Adipocyte (in vitro differentiated cells): ENCODE results near the gene ABO.

ENCODE experiments used
- DNase-seq: peaks from one replicate; pipeline ENCODE4 v3.0.0-alpha.2; 2015; ENCODE audit warnings: low read depth
- H3K27me3 ChIP-seq: replicated peaks from 2 replicates; pipeline ENCODE4 v1.7.0; 2013; ENCODE audit warnings: mild to moderate bottlenecking, low read length, moderate library complexity; ENCODE audit not compliant: control insufficient read depth, insufficient read depth
- H3K36me3 ChIP-seq: 2 replicates; pipeline ENCODE4 v1.7.0; 2013; ENCODE audit warnings: low read length, mild to moderate bottlenecking, moderate library complexity; ENCODE audit not compliant: control insufficient read depth, insufficient read depth, severe bottlenecking
- H3K4me1 ChIP-seq: 2 replicates; pipeline ENCODE4 v1.7.0; 2013; ENCODE audit warnings: mild to moderate bottlenecking, low read length, moderate library complexity; ENCODE audit not compliant: control insufficient read depth, insufficient read depth
- H3K4me3 ChIP-seq: 2 replicates; pipeline ENCODE4 v1.7.0; 2013; ENCODE audit warnings: mild to moderate bottlenecking, low read length, moderate library complexity
- H3K9ac ChIP-seq: 2 replicates; pipeline ENCODE4 v1.7.0; 2013; ENCODE audit warnings: mild to moderate bottlenecking, low read length, moderate library complexity
- H3K9me3 ChIP-seq: 2 replicates; pipeline ENCODE4 v1.7.0; 2013; ENCODE audit warnings: mild to moderate bottlenecking, low read length, moderate library complexity; ENCODE audit not compliant: control insufficient read depth

ABO gene

DNA sequence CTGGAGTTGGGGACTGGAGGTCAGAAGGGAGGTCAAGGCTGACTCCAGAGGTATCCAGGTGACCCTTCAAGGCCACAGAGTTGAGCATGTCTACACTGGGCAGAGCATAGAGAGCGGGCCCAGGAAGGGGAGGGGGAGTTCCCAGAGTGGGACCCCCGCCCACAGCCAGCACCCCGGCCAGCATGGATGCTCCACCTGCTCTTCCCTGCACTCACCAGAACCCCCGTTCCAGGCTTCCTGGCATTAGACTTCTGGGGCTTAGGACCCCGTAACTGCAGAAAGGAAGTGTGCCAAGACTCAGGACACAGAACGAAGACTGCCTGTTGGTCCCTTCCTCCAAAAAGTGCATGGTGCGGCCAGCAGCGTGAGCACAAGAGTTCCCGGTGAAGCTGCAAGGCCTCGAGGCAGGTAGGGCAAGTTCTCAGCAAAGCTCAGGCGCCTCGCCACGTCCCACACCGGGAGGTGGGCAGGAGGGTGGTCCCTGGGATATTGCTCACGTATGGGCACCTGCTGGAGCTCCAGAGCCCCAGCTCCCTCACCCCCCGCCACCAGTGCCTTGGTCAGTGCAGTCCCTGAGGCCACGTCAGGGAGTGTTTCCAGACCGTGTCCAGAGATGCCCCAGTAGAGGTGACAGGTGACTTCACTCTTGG lies 13.8 kb downstream of the ABO start:
- H3K36me3 ChIP-seq, result no peaks in the 10 kb centered on the region
- DNase-seq, result no peak
- peaks cover 6% of the 10 kb centered on the region for H3K9me3 ChIP-seq
- H3K9ac ChIP-seq, result no peak overlapping the region
- H3K4me3 ChIP-seq, result no peak overlapping the region
- H3K27me3 ChIP-seq, result peaks cover 29% of the 10 kb centered on the region
- no peaks in the 10 kb centered on the region for H3K4me1 ChIP-seq

DNA sequence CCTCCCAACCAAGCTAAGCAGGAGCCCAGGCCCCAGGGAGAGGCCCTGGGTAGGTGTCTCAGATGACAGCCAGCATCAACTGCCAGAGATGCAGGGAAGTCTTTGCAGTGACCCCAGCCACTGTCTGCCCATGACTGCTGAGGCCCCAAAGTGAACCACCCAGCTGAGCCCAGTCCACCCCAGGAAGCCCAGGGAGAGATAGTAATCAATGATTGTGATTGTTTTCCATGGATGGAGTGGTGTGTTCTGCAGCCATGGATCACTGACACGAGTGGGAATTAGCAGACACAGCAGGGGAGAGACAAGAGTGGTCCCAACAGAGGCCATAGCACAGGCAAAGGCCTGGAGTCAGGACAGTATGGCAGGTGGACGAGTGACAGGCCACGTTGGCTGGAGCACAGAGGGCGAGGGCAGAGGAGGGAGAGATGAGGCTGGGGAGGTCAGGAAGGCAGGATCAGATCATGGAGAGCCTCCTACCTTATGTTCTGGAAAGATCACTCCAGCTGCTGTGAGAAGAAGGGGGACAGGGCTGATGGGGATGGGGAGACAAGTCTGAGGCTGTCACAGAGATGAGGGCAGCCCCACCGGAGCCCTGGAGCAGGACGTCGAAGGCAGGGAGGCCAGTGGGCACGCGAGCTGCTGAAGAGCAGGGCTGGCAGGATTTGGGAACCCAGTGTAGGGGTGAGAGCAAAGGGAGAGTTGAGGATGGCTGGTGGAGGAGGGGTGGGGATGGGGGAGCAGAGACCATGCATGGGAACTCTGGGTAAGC lies 14.5 kb downstream of the ABO start:
- H3K4me1 ChIP-seq, result no peaks in the 10 kb centered on the region
- peaks cover 6% of the 10 kb centered on the region for H3K9me3 ChIP-seq
- no peak overlapping the region for H3K9ac ChIP-seq
- H3K36me3 ChIP-seq, result no peaks in the 10 kb centered on the region
- no peak overlapping the region for H3K4me3 ChIP-seq
- no peak for DNase-seq
- peaks cover 29% of the 10 kb centered on the region for H3K27me3 ChIP-seq

DNA sequence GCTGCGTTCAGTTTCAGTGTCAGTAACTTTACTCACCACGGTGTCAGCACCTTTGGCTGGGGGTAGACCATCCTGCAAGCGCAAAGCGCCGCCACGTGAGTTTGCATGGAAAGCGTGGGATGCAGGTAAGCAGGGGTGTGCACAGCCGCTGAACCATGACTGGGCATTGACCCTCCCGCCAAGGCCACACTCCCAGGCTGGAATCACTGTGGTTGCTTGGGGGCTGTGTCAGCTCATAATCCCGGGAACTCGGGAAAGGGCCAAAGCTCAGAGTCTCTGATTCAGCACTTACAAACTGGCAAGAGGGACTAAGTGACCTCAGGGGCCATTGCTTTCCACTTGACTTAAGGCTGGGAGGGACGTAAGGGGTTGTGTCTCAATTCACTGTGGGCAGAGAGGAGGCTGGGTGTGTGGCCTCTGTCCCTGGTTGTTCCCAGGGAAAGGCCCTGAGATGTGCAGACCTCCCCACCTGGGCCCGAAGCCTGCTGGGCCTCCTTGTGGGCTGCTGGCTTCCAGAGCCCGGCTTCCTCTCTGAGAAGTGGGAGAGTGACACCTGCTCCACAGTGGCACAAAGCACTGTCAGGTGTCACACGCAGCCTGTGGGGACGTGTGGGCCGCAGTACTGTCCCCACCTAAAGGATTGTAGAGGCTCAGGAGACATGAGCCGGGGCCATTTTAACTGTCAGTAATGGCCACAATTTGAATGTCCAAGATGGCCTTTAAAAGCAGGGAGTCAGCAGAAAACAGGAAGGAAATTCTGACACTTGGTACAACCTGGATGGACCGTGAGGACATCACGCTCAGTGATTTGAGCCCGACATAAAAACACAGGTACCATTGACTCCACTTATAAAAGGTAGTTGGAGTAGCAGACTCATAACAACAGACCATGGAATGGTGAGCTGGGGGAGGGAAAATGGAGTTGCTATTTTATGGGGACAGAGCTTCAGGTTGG lies 16.7 kb downstream of the ABO start:
- H3K4me1 ChIP-seq, result no peaks in the 10 kb centered on the region
- peaks cover 32% of the 10 kb centered on the region for H3K27me3 ChIP-seq

DNA sequence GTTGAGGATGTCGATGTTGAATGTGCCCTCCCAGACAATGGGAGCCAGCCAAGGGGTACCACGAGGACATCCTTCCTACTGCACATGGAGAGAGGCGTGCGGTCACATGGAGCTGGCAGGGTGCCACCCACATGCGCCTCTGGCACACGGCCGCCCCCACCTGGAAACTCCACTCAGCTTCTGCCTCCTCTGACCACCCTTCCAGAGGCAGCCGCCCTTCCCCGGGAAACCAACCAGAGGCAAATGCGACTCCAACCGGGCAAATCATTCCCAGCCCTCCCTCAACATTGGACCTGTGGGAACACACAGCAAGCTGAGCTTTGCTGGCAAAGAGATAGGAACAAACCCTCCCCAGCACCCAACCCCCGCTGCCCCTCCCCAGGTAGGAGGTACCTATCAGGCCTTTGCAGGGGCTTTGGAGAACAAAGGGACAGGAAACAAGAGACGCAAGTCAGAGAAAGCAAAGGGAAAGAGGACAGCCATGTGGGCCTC lies 17.5 kb downstream of the ABO start:
- Histone ChIP-seq H3K4me3 (no peak overlapping the region), H3K27me3 (peaks cover 40% of the 10 kb centered on the region), H3K9me3 (peaks cover 6% of the 10 kb centered on the region), H3K9ac (no peak overlapping the region), H3K4me1 (no peaks in the 10 kb centered on the region), H3K36me3 (no peaks in the 10 kb centered on the region)
- DNase-seq, result no peak

More for the DNA sequence above, 16.7 kb downstream of the ABO start:
- Histone ChIP-seq H3K9ac (no peak overlapping the region), H3K9me3 (peaks cover 6% of the 10 kb centered on the region), H3K36me3 (no peaks in the 10 kb centered on the region), H3K4me3 (no peak overlapping the region)
- no peak for DNase-seq

DNA sequence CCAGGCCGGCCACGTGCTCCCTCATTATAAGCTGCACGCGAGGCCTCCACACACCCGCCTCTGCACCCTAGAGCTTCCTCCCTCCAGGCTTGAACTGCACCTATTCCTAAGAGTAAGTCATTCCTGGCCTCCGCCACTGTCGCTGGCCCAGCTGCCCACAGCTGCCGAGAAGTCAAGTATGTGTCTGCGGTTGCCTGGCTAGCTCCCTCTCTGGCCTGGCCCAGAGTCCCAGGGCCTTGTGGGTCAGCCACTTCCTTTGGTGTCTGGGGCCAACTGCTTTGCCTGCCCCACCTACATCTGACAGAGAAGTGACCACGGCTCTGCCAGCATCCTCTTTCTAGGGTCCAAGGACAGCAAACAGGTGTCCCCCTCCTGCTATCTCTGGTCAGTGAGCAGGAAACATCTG lies 18.3 kb downstream of the ABO start:
- Histone ChIP-seq H3K27me3 (peaks cover 38% of the 10 kb centered on the region), H3K4me1 (no peaks in the 10 kb centered on the region), H3K9me3 (peaks cover 6% of the 10 kb centered on the region), H3K9ac (no peak overlapping the region), H3K4me3 (no peak overlapping the region), H3K36me3 (no peaks in the 10 kb centered on the region)
- no peak for DNase-seq

DNA sequence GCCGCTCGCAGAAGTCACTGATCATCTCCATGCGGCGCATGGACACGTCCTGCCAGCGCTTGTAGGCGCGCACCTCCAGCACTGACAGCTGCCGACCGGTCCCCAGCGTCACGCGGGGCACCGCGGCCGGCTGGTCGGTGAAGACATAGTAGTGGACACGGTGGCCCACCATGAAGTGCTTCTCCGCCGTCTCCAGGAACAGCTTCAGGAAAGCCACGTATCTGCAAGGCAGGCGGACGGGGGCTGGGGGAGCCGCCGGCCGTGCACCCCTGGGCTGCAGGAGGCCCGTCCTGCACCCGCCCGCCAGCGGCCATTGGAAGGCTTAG lies 18.9 kb downstream of the ABO start:
- H3K36me3 ChIP-seq, result no peaks in the 10 kb centered on the region
- no peak for DNase-seq
- H3K4me3 ChIP-seq, result no peak overlapping the region
- H3K9me3 ChIP-seq, result peaks cover 6% of the 10 kb centered on the region
- H3K27me3 ChIP-seq, result peaks cover 33% of the 10 kb centered on the region
- H3K4me1 ChIP-seq, result no peaks in the 10 kb centered on the region
- H3K9ac ChIP-seq, result no peak overlapping the region

DNA sequence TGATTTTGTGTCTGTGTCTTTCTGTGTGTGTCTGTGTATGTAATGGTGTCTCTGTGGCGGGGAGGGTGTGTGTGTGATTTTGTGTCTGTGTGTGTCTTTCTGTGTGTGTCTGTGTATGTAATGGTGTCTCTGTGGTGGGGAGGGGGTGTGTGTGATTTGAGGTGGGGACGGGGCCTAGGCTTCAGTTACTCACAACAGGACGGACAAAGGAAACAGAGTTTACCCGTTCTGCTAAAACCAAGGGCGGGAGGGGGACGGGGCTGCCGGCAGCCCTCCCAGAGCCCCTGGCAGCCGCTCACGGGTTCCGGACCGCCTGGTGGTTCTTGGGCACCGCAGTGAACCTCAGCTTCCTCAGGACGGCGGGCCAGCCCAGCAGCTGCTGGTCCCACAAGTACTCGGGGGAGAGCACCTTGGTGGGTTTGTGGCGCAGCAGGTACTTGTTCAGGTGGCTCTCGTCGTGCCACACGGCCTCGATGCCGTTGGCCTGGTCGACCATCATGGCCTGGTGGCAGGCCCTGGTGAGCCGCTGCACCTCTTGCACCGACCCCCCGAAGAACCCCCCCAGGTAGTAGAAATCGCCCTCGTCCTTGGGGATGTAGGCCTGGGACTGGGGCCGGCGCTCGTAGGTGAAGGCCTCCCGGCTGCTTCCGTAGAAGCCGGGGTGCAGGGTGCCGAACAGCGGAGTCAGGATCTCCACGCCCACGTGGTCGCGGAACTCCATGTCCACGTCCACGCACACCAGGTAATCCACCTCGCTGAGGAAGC lies 19.4 kb downstream of the ABO start:
- Histone ChIP-seq H3K9ac (no peak overlapping the region), H3K4me3 (no peak overlapping the region), H3K9me3 (peaks cover 6% of the 10 kb centered on the region), H3K36me3 (no peaks in the 10 kb centered on the region), H3K27me3 (peaks cover 35% of the 10 kb centered on the region), H3K4me1 (no peaks in the 10 kb centered on the region)
- DNase-seq, result no peak

DNA sequence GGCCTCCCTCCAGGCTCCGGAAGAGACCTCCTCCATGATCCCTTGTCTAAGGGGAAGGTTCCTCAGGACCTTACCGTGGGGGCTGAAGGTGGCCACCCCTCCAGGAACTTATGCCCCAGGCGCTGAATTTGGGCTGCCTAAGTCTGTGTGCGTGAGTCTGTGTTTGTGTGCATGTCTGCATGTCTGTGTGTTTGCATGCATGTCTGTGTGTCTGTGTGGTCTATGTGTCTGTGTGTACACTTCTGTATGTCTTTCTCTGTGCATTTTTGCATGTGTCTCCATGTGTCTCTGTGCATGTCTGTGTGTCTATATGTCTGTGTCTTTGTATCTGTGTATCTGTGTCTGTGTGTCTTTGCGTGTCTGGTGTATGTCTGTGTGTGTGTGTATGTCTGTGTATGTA lies 20.5 kb downstream of the ABO start:
- H3K9me3 ChIP-seq, result peaks cover 3% of the 10 kb centered on the region
- H3K36me3 ChIP-seq, result no peaks in the 10 kb centered on the region
- H3K27me3 ChIP-seq, result peaks cover 43% of the 10 kb centered on the region
- no peak overlapping the region for H3K4me3 ChIP-seq
- H3K4me1 ChIP-seq, result no peaks in the 10 kb centered on the region
- DNase-seq, result no peak
- H3K9ac ChIP-seq, result no peak overlapping the region

DNA sequence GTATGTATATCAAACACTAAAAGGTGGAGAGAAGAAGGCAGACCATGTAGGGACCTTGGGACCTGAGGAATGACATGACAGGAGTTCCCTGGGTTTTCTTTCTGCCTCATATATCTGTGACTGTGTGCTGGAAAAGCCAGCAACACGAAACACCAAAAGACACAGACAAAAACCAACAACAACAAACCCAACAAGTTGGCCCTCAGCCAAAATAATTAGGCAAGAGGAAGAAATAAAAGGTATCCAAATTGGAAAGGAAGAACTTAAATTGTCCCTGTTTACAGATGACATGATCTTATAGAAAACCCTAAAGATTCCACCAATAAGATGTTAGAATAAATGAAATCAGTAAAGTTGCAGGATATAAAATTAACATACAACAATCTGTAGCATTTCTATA lies 21.7 kb downstream of the ABO start:
- Histone ChIP-seq H3K27me3 (peaks cover 55% of the 10 kb centered on the region), H3K4me3 (no peak overlapping the region), H3K9me3 (peaks cover 3% of the 10 kb centered on the region), H3K36me3 (no peaks in the 10 kb centered on the region), H3K4me1 (no peaks in the 10 kb centered on the region), H3K9ac (no peak overlapping the region)
- DNase-seq, result no peak

DNA sequence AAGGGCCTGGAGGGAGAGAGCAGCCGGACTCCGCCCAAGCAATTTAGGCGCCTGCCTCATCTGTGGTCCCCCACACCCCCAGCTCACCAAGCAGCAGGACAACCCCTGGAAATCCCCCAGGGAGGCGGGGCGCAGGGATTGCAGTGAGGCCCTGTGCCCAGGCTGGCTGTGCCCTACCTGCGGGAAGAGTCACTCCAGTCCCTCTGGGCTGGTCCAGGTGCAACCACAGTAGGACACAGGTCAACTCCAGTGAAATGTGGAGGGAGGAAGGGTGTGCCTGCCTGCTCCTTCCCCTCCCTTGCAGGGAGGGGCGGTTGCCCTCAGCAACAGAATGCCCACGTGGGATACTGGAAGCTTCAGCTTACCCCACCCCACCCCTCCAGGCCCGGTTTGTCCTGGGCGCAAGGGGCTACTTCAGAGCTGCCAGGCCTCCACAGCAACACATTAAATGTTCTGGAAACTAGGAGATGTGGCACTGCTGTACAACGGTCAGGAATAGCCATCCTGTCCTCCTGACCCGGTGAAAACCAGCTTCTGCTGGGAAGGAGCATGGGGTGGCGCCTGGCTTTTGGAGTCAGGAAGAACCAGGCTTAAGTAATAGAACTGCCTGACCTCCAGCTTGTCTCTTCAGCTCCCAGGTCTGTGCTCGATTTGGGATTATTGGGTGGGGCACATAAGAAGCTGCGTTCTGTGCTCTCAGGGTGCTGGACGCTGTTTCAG lies 22.5 kb downstream of the ABO start:
- Histone ChIP-seq H3K4me3 (no peak overlapping the region), H3K9me3 (peaks cover 3% of the 10 kb centered on the region), H3K27me3 (peaks cover 57% of the 10 kb centered on the region), H3K4me1 (no peaks in the 10 kb centered on the region), H3K36me3 (no peaks in the 10 kb centered on the region), H3K9ac (no peak overlapping the region)
- no peak for DNase-seq
